ENCODE results near the gene PHACTR3.

PHACTR3 gene

GRCh38 chr20:59688356-59688755 is 84.0 kb downstream of the PHACTR3 start:
- no peaks in the 10 kb centered on the region for H3F3A ChIP-seq (ENCODE audit: insufficient read depth, low read length)
- no peak overlapping the region for H3K4me2 ChIP-seq (ENCODE audit: low read depth, low read length)
- H2AFZ ChIP-seq (ENCODE audit: low read length) = no peak overlapping the region
- H3K36me3 ChIP-seq (replicated peaks; ENCODE audit: insufficient read depth, low read length) = no peaks in the 10 kb centered on the region
- no peak overlapping the region for H3K9ac ChIP-seq (ENCODE audit: low read length)
- H3K4me3 ChIP-seq (ENCODE audit: low read length) = no peak overlapping the region
- no peaks in the 10 kb centered on the region for H3K9me3 ChIP-seq (replicated peaks; ENCODE audit: insufficient read depth, low read length)
- H3K79me2 ChIP-seq (ENCODE audit: low read length) = no peaks in the 10 kb centered on the region
- no peak overlapping the region for H3K27ac ChIP-seq (ENCODE audit: low read length)
- no peaks in the 10 kb centered on the region for H3K4me1 ChIP-seq (ENCODE audit: low read length)
- no peaks in the 10 kb centered on the region for H4K20me1 ChIP-seq (ENCODE audit: insufficient read depth, low read length)
- DNase-seq = no peak
- H3K27me3 ChIP-seq (replicated peaks; ENCODE audit: insufficient read depth, low read length) = peaks cover 59% of the 10 kb centered on the region
- TF ChIP-seq EZH2 (optimal IDR thresholded peaks at IDR 0.05; ENCODE audit: low read depth, low read length) (no peak), CTCF (IDR thresholded peaks at IDR 0.05; ENCODE audit: low read length) (no peak), EZH2phosphoT487 (IDR thresholded peaks at IDR 0.05; ENCODE audit: low read length) (no peak)
- H3K9me2 ChIP-seq (replicated peaks; ENCODE audit: insufficient read depth, low read length) = no peaks in the 10 kb centered on the region

DNA sequence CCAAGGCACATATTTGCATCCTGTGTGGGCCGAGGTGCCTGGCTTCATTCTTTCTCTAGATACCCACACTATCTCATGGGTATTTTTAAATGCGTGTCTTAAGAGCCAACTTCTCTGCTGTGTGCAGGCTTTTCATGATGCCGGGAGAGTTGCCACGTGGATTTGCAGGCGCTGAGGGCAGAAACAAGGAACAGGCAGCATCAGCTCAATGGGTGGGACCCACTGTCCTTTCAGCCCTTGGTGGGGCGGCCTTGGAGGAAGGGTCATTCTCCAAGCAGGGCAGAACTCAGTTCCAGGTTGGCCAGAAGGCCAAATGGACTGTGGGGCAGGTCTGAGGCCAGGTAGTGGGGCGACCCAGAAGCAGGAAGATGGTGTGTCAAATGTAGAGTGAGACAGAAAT is 84.7 kb downstream of the PHACTR3 start:
- H2AFZ ChIP-seq (ENCODE audit: low read length) = no peak overlapping the region
- H3K9ac ChIP-seq (ENCODE audit: low read length) = no peak overlapping the region
- H3K4me1 ChIP-seq (ENCODE audit: low read length) = no peaks in the 10 kb centered on the region
- H3K79me2 ChIP-seq (ENCODE audit: low read length) = no peaks in the 10 kb centered on the region
- H3F3A ChIP-seq (ENCODE audit: insufficient read depth, low read length) = no peaks in the 10 kb centered on the region
- H3K36me3 ChIP-seq (replicated peaks; ENCODE audit: insufficient read depth, low read length) = no peaks in the 10 kb centered on the region
- H3K9me2 ChIP-seq (replicated peaks; ENCODE audit: insufficient read depth, low read length) = no peaks in the 10 kb centered on the region
- no peak overlapping the region for H3K27ac ChIP-seq (ENCODE audit: low read length)
- DNase-seq = no peak
- no peaks in the 10 kb centered on the region for H4K20me1 ChIP-seq (ENCODE audit: insufficient read depth, low read length)
- H3K9me3 ChIP-seq (replicated peaks; ENCODE audit: insufficient read depth, low read length) = no peaks in the 10 kb centered on the region
- H3K27me3 ChIP-seq (replicated peaks; ENCODE audit: insufficient read depth, low read length) = peaks cover 58% of the 10 kb centered on the region
- TF ChIP-seq EZH2phosphoT487 (IDR thresholded peaks at IDR 0.05; ENCODE audit: low read length) (no peak), CTCF (IDR thresholded peaks at IDR 0.05; ENCODE audit: low read length) (no peak), EZH2 (optimal IDR thresholded peaks at IDR 0.05; ENCODE audit: low read depth, low read length) (no peak)
- H3K4me3 ChIP-seq (ENCODE audit: low read length) = no peak overlapping the region
- H3K4me2 ChIP-seq (ENCODE audit: low read depth, low read length) = no peak overlapping the region

- Histone ChIP-seq H3K4me1 (ENCODE audit: low read length) (no peaks in the 10 kb centered on the region), H3K9ac (ENCODE audit: low read length) (no peak overlapping the region), H4K20me1 (ENCODE audit: insufficient read depth, low read length) (no peaks in the 10 kb centered on the region), H3K9me2 (replicated peaks; ENCODE audit: insufficient read depth, low read length) (no peaks in the 10 kb centered on the region), H3K79me2 (ENCODE audit: low read length) (no peaks in the 10 kb centered on the region), H3K27me3 (replicated peaks; ENCODE audit: insufficient read depth, low read length) (peaks cover 65% of the 10 kb centered on the region), H2AFZ (ENCODE audit: low read length) (no peak overlapping the region), H3K4me2 (ENCODE audit: low read depth, low read length) (no peak overlapping the region), H3K9me3 (replicated peaks; ENCODE audit: insufficient read depth, low read length) (no peaks in the 10 kb centered on the region), H3K27ac (ENCODE audit: low read length) (no peak overlapping the region), H3F3A (ENCODE audit: insufficient read depth, low read length) (no peaks in the 10 kb centered on the region), H3K4me3 (ENCODE audit: low read length) (no peak overlapping the region), H3K36me3 (replicated peaks; ENCODE audit: insufficient read depth, low read length) (no peaks in the 10 kb centered on the region)
- DNase-seq = no peak
- no peak for TF ChIP-seq CTCF (IDR thresholded peaks at IDR 0.05; ENCODE audit: low read length)
- no peak for TF ChIP-seq EZH2phosphoT487 (IDR thresholded peaks at IDR 0.05; ENCODE audit: low read length)
- no peak for TF ChIP-seq EZH2 (optimal IDR thresholded peaks at IDR 0.05; ENCODE audit: low read depth, low read length)
These were observed 85.8 kb downstream of the PHACTR3 start for GRCh38 chr20:59690101-59690500.

All from MM.1S (cell line).